ENCODE data around the gene ITPK1.

DNA sequence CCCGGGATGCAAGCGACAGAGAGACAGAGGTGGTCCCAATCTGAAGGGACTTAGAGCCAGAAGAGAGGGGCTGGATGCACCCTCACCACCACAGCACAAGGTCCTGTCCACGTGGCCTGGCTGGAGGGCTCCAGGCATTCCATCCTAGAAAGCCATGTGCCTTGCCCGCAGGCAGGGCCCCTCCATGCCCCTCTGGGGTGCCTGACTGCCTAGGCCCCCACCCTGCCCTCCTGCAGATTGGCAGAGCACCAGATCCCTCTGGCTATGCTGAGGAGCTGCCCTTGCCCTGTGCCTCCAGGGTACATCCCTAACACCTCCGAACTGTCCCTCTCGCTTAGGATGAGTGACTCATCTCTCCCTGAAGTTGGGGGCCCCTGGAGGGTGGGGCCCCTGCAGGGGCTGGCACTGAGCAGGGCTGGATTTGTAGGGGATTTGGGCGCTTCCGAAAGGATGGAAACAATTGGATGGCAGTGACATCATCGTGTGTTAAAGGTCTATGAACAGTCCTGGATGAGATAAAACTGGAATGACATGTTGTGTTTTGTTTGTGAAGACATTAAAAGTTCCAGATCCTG, 141.8 kb downstream of the ITPK1 start:
- TF ChIP-seq, protein P1, sequence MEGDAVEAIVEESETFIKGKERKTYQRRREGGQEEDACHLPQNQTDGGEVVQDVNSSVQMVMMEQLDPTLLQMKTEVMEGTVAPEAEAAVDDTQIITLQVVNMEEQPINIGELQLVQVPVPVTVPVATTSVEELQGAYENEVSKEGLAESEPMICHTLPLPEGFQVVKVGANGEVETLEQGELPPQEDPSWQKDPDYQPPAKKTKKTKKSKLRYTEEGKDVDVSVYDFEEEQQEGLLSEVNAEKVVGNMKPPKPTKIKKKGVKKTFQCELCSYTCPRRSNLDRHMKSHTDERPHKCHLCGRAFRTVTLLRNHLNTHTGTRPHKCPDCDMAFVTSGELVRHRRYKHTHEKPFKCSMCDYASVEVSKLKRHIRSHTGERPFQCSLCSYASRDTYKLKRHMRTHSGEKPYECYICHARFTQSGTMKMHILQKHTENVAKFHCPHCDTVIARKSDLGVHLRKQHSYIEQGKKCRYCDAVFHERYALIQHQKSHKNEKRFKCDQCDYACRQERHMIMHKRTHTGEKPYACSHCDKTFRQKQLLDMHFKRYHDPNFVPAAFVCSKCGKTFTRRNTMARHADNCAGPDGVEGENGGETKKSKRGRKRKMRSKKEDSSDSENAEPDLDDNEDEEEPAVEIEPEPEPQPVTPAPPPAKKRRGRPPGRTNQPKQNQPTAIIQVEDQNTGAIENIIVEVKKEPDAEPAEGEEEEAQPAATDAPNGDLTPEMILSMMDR (conservative IDR thresholded peaks at IDR 0.05 in 1 of 2, IDR thresholded peaks at IDR 0.05 in 1 of 2; ENCODE audit: extremely low read depth in 1 of 2, insufficient read depth in 1 of 2, low read depth in 1 of 2, low read length in 2 of 2) = no peak
- TF ChIP-seq EZH2 (IDR thresholded peaks at IDR 0.05; ENCODE audit: borderline replicate concordance, low read length) = no peak

All from mammary epithelial cell (primary cell).